COLO668 (cell line): Measurements from ENCODE around the gene UTRN.

Source experiments
- DNase-seq: peaks from one replicate; lab custom pipeline; 2025; ENCODE audit not compliant: unreplicated experiment; lab: John Stamatoyannopoulos, UW

UTRN gene

DNA sequence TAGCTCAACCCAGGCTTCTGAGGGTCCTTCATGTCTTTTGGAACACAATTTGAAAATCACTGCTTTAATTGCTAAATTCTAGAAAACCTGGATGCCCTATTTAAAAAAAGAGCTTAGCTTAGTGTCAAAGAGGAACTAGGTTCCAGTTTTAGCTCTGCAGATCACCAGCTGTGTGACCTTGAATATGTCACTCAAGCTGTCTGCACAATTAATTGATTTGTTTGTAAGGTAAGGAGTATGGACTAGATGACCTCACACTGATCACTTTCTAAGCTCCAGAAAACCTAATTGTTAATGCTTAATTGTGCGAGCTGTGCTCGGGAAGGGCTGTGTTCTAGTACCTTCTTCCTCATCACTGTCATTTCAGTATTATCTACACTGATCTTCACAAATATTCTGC lies 26.2 kb downstream of the UTRN start:
- DNase-seq: no peak

DNA sequence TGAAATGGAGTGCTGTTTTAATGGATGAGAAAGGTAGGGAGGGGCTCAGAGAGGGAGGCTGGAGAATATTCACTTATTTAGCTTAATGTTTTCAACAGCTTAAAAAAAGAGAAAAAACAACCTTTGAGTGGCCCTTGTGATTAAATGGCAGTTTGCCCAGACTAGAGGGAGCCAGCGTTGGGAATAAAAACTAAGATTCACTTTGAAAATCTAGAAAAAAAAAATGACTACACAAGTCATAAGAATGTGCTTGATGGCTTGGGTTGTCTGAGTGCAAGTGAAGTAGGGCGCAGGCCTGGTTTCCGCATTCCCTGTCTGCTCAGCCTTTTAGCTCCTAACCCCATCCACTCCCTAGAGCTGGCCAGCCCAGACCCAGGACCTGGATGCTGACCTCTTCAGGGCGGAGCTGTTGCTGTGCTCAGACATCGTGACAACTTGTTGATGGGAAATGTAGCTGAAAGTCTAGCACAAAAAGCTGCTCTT lies 28.9 kb downstream of the UTRN start:
- no peak for DNase-seq

DNA sequence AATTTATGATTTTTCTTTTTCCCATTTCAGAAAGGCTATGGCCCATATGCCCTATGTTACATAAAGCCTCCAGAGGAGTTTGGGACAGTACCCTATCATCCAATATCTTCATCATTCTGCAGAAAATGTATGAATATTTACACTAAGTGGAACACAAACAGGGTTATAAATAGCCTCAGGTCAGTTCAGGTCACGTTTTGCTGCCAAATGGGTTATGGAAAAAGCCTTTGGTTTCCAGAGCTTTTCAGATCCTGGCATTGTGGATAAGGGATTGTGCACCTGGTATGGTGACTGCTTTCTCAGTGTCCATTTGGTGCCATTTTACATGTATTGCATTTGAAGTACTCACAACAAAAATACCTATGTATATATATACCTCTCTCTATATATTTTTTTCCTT lies 29.4 kb downstream of the UTRN start:
- no peak for DNase-seq

DNA sequence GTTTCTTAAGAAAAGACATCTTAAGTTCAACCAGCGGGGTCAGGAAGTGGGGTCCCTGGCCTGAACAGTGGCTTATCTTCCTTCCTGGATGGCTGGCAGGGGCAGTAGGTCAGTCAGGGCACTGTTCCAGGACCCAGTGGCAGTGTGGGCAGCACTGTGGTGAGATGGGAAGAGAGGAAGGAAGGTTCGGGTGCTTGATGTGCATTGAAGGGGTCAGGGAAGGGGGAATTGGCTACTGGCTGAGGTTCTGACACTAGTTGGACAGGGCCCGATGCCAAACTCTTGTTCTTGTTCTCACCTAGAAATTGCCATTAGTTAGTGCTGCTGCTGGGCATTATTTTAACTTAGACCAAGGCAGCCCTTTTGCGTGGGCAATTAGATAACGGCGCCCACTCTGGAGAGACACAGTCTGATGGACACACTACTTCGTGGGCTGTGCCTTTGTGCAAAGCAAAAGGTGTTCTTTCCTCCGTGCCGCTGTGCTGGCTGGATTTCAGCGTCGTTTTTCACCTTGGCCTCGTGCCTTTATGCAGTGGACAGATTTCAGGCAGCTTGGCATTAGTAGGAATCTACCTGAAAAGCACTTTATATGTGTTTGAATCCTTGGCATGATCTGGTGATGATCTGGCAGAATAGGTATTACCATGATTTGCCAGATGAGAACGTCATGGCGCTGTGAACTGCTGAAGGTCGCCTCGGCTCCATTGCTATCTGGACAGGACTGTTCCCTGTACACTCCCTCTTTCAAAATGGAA lies 30.3 kb downstream of the UTRN start:
- DNase-seq: no peak

DNA sequence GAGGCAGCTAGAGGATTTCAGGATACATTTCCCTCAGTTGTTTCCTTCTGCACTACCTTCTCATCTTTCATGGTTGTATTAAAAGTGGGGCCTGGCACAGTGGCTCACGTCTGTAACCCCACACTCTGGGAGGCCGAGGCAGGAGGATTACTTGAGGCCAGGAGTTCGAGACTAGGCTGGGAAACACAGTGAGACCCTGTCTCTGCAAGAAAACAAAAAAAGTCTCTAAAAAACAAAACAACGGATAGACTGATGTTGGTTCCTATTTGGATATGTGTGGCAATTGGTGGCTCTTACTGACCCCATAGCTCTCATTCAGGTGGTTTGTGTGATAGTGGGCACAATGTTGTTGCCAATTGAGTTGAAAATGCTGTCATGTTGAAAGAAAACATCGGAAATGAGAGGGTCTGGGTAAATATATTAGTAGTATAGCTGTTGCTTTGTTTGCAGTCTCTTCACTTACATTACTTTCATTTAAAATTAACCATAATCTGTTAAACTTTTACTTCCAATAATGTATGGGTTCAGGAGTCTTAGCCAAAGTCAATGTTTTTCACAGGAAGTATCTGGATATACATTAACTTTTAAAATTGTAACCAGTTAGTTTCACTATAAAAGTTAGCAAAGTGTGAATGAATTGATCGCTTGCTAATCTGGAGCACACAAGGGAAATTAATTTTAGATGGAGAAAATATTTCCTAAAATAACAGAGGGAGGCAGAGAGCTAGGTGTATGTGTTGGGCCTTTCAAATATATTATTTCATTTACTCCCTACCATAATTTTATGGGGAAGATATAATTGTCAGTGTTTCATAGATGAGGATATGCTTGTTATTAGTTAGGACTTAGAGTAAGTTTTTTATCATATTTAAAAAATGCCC lies 31.1 kb downstream of the UTRN start:
- no peak for DNase-seq

DNA sequence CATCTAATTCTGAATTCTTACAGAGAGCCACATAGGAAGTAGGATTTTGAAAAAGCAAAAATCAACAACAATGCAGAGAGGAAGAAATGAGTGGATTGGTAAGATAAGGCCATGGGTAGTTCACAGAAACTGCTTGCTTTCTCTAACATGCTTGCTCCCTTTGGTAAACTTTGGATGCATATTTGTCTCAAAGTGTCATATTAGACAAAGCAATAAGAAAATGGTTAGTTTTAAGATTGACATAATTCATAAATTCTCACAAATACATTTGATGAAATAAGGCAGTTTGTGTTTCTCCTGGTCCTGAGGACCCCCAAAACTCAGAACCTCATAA lies 31.7 kb downstream of the UTRN start:
- no peak for DNase-seq

DNA sequence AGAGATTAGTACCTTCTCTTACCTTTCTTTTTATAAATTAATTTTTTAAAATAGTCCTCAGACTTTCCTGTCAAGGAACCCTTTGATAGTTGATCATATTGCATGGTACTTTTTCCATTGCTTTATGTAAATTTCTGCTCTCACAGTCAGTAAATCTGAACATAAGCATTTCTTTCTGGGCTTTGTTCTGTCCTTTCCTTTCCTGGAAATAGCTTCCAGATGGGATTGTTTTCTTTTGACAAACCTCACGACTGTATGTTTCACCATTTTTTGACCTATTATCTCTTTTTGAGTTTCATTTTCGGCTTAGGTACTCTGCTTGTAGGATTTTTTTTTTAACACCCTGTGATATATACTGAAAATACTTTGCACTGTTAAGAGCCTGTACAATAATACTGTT lies 32.6 kb downstream of the UTRN start:
- DNase-seq: no peak

DNA sequence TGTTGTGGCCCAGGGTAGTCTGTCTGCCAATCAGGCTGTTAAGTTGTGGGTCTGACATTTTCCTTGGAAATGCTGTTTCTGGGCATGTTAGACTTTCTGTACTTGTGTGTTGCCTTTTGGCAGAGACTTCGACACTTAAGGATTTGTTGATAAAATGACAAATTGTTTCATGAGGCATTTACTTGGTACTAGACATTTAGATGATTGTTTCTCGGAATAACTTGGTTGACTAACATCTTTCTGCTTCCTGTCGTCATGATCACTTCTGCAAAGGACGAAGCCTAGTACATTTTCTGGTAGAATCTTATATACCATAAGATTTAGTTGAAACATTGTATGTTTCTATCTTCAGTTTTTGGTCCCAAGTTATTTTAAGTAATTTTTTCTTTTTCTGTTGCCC lies 34.1 kb downstream of the UTRN start:
- DNase-seq: no peak

DNA sequence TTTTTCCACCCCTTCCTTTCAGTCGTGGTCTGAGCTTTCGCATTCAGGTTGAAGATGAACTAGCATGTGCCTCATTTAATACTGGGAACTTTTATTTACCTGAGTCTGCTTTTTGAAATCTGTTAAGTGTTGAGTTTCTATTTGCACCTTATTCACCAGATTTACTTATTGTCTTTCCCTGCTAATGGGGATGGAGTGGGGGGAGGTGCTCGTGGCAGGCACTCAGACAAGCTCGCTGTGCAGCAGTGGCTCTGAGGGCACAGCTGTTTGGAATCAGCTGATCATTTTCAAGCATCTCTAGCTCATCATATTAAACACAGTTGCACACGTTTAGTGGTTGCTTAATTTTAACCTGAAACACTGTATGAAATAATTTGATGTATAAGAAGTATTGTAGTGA lies 35.6 kb downstream of the UTRN start:
- DNase-seq: peak; percentile 15

DNA sequence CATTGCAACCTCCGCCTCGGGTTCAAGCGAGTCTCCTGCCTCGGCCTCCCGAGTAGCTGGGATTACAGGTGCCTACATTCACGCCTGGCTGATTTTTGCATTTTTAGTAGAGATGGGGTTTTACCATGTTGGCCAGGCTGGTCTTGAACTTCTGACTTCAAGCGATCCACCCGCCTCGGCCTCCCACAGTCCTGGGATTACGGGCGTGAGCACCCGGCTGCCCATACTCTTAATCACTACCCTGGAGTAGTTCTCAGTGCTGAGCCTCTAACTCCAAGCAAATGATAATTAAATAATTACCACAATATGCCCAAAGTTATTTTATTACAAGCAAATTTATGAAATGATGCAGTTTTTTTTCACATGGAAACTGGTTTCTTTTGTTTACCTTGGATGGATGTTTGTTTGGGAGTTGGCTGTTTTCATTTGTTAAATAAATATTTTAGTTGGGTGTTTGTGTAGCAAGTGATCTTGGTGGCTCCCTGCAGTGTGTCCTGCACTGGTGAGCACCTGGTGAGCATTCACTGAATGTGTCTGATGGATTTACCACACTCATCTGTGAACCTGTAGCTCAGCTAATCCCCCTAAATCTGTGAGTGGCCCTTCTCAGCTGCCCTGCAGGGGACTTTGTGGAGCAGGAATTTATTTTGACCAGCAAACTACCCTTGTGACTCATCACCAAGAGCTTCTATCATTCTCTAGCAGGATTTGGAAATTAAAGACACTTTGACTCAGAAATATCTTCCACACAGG lies 36.9 kb downstream of the UTRN start:
- peak; percentile 24 for DNase-seq

DNA sequence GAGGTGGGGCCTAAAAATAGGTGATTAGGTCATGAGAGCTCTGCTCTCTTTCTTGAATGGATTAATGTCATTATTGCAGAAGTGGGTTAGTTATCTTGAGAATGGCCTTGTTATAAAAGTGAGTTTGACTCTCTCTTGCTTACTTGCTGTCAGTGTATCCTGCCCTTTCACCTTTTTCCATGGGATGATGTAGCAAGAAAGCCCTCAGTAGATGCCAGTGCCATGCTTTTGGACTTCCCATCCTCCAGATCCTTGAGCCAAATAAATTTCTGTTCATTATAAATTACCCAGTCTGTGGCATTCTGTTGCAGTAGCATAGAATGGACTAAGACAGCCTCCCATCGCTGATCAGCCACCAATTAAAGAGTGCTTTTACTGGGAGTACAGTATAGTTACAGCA lies 40.1 kb downstream of the UTRN start:
- no peak for DNase-seq

DNA sequence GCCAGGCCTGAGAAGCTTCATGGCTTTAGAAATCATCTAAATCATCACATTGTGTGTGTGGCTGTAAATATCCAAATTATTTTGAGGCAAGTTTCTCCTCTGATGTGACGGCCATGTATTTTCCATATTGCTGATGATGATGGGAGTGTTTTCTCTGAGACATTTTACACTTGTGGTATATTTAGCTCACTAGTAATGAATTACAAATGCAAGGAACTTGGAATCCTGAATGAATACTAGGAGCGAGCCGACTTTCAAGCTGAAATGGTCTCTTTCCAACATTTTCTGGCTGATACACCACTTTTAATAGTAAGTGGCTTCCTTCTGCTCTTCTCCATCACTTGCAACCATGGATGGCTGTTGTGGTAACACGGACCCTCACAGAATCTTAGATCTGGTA lies 41.3 kb downstream of the UTRN start:
- DNase-seq: no peak

DNA sequence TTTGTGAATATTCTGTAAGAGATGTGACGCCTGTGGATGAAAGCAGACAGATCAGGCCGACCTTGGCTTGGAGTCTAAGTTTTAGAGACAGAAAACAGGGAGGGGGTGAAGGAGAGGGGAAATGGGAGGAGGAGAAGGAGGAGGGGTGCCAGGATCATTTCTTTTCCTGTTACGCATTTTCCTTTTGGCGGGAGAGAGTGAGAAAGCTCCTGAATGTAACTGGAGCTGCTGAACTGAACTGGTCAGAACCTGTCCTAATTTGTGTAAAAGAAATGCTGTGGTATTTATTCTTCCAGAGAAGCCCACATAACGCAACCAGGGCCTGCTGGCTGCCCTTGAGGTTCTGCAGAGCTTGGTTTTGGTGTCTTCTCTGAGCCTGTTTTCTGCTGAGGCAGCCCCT lies 41.9 kb downstream of the UTRN start:
- DNase-seq: no peak

DNA sequence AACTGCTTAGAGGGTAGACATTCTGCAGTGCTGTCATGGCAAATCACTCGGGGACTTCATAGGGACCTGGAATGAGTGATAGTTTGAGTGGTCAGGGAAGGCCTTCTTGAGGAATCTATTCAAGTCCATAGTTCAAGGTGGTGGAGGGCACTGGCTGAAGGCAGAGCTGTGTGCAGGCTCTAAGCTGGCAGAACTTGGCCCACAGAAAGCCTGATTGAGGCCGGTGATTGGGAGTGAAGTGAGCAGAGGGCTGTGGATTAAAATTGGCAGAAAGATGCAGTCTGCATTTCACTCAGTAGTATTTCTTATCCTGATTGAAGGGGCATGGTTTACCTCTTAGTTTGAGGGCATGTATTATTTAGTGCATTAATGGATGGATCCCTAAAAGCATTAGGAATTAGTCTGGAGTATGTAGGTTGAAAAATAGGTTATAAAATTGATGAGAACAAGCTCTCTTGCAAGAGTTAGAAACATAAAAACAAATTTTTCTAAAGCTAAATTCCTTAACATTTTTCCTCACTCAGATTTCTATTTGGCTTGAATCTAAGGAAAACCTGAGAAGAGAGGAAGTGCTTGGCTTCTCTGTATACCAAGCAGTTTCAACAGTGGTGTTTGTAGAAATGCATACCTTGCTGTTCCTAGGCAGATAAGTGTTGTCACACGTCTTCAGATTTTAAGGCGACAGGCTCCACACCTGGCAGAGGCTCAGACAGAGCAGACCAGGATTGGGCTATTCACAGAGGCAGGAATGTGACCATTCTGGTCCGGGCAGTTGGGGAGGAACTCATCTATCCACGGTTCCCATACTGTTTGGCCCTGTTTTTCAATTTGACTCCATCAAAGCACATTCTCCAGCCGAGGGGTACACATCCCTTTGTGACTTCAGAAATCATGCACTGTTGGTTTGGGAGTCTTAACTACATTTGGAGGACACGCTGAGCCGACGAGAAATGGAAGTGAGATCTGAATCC lies 45.2 kb downstream of the UTRN start:
- DNase-seq: peak; percentile 32

DNA sequence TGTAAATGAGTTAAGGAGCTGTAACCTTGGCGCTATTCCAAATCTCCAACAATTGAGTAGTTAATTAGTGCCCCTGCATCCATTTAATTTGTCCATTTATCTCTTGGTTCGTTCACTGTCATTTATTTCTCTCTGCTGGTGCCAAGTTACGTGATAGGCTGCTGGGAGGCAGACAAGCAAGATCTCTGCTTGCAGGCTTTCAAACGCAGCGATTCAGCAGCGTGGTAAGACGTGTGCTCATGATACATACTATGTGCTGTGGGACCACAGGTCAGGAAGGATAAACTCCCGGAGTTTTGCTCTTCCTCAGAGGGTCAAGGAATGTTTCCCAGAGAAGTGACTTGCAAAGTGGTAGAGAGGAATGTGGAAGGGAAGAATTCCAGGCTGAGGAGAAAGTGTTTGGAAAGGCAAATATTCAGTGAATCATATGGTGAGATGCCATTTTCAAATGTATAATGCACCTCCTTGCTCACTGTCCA lies 46.4 kb downstream of the UTRN start:
- DNase-seq: no peak

DNA sequence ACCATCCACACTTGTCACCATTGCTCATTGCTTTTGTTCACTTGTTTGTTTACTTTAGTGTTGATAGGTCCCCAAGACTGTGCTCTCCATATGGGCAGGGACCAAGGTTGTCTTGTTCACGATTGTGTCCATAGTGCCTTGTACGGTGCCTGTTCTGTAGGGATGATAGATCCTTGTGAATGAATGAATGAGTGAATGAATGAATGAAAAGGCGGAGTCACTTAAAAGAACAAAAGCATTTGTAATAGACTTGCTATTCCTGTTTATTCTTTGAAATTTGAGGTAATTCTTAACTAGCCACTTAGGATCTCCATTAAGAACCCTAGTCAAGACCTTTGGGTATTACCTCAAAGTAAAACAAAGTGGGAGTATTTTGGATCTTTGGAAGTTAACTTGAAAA lies 47.0 kb downstream of the UTRN start:
- DNase-seq: no peak

DNA sequence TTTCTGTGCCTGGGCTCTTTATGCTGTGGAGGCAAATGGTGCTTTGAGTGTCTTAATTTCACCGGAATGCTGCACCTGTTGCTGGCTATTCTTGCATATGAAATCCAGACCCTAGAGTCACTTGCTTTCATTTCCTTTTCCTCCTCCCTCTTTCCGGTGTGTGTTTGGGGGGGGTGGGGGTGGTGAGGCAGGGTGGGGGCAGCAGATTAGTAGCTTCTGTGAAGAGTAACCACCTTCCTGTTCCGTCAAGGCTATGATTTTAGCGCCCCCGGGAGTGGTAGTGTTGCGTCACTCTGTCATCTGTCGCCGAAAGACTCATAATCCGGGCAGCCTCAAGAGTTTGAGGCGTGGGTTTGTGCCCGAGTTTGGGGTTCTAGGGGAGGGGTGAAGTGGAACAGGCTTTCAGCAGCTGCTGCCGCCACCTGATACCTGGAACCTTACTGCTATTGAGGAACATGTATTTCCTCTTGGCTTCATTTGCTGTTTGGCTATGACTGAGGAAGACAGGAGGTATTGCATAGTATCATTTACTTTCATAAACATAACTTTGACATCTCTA lies 49.1 kb downstream of the UTRN start:
- DNase-seq: peak; percentile 29
